HUDEP-2 (cell line): Measurements from ENCODE around the gene BANF1.

Experiments
- DNase-seq, 76 experiments: peaks; one replicate each; lab custom pipeline; 2025; ENCODE audit not compliant: unreplicated experiment in 76 of 76; lab: John Stamatoyannopoulos, UW

Gene BANF1

GRCh38 chr11:66032957-66033735 lies 30.8 kb downstream of the BANF1 start:
- no peak for DNase-seq

DNA sequence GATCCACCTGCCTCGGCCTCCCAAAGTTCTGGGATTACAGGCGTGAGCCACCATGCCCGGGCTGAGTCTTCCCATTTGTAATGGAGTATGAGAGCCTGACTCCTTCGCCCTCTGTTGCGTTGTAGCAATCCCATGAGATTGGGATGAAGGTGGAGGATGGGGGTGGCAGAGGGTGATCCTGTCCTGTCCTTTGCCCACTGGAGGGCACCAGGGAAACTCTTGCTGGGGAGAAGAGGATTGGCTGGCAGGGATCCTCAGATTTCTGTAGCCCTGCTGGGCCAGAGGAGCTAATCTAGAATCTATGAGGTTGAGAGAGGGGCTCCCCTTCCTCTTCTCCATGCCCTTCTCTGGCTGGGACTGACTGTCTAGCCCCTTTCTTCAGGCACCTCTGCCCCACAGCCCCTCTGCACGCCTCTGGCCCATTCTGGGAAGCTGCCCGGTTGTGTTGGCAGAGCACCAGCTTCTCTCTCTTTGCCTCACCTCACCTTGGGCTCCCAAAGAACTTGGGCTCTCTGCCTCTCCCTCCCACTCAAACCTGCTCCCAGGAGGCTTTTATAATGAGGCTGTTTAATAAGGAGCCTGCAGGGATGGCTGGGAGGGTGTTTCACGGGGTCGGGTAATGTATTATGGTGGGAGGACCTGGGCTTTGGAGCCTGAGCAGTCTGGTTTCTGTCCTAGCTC lies 33.5 kb downstream of the BANF1 start:
- no peak for DNase-seq

- DNase-seq = no peak
Observed at GRCh38 chr11:66036334-66036710, 34.0 kb downstream of the BANF1 start.

DNA sequence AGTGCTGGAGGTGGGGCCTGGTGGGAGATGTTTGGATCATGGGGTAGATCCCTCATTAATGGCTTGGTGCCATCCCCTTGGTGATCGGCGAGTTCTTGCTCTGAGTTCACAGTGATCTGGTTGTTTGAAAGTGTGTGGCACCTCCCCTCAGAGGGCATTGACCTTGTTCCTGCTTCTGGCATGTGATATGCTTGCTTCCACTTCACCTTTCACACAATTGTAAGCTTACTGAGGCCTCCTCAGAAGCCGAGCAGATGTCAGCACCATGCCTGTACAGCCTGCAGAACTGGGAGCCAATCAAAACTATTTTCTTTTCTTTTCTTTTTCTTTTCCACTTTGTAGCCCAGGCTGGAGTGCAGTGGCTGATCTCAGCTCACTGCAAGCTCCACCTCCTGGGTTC lies 35.0 kb downstream of the BANF1 start:
- no peak for DNase-seq

DNA sequence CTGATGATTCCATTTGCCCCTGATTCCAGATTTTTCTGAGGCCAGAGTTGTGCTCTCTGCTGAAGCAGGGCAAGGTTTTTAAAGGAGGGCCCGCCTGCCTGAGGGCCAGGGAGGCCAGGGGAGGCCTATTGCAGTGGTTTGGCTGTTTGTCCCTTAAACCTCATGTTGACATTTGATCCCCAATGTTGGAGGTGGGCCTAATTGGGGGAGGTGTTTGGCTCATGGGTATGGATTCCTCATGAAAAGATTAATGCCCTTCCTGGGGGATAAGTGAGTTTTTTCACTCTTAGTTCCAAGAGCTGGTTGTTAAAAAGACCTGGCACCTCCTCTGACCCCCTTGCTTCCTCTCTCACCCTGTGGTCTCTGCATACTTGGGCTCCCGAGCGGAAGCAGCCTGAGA lies 37.5 kb downstream of the BANF1 start:
- DNase-seq = no peak

GRCh38 chr11:66042227-66042995 lies 40.1 kb downstream of the BANF1 start:
- no peak for DNase-seq

GRCh38 chr11:66042996-66043906 lies 40.9 kb downstream of the BANF1 start:
- no peak for DNase-seq

DNA sequence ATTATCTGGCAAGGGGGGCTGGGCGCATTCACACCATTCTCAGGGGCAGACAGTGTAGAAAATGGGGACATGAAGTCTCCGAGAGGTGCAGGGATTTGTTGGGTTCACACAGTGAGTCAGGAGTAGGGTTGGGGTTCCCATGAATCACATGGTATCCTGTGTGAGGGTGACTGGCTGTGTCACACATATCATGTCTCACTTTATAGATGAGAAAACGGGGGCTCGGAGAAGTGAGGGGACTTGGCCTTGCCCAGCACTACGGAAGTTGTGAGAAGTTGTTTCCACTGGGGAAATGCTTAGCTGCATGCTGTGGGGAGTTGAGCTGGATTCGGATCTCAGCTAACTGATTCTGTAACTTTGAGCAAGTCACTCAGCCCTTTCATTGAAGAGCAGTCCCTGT lies 42.5 kb downstream of the BANF1 start:
- no peak for DNase-seq

- DNase-seq = peak in 61 of 76 experiments; percentile 9 to 73 (median 41)
Observed at GRCh38 chr11:66045177-66045639, 42.9 kb downstream of the BANF1 start.

GRCh38 chr11:66046901-66047300 lies 44.6 kb downstream of the BANF1 start:
- DNase-seq = no peak

GRCh38 chr11:66047541-66048365 lies 45.5 kb downstream of the BANF1 start:
- DNase-seq = no peak

DNA sequence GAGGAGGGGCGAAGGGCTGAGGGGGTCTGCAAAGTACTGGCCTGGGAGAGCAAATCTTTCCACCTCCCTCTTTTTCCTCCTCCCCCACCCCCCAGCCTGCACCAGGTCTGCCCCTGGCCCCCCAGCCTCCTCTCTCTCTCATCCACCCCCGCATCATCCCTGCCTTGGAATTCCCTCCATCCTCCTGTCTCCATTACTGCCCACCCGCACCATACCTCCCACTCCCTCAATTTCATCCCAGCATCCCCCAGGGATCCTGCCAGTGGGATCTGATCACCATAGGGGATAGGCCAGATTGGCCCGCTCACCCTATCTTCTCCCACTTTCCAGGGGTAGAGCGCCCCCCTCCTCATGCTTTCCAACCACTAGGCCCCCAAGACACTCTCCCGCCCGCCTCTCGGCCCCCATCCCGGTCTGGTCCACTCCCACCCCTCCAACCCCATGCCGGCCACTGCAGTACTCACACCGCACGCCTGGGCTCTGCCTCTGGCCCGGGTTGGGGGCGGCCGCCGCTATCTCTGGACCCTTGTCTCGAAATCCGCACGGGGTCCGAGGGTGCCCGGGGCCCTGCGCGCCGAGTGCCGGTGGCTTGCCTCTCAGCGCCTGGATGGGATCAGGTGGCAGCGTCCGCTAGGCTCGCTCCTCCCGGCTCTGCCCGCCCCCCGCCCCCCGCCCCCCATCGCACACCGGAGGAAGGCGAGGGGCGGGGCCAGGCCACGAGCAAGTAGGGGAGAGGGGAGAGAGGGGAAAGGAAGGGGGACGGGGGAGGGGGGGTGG lies 46.4 kb downstream of the BANF1 start, which contains the start of gene GAL3ST3:
GAL3ST3 (minus strand) TSS at position 615 of the 777 bp plus-strand sequence. CDS start 3,746 bp downstream, outside the sequence.
- DNase-seq = no peak

GRCh38 chr11:66050581-66051231 lies 48.4 kb downstream of the BANF1 start:
- no peak for DNase-seq

DNA sequence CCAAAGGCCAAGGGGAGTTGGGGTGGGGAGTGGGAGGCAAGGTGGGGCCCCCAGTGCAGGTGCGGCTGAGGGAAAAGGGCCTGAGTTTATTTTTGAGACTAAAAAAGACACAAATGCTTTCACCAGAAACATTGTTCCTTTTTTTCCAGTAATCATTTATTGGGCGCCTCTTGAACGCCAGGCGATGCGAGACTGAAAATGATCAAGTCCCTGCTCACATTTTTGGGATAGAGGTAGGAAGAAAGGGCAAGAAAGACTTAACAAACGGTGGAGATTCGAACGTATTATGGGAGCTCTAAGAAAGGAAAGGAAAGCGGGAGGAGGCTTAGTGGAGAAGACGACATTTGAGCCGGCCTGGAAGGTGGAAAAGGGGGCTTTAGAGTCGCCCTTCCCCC lies 49.1 kb downstream of the BANF1 start:
- DNase-seq = no peak

- peak in 75 of 76 experiments; percentile 40 to 97 (median 94) for DNase-seq
Observed at GRCh38 chr11:66051766-66052663, 49.7 kb downstream of the BANF1 start, which contains the start of gene SF3B2. SF3B2 (plus strand) TSS chr11:66052364; CDS start chr11:66052385, 21 bp downstream.

- peak in 1 of 76 experiments; percentile 6 for DNase-seq
Observed at GRCh38 chr11:66052664-66052982, 50.3 kb downstream of the BANF1 start.
